Heart right ventricle (tissue), 16 donors: Measurements from ENCODE around the gene BRD4. TPM values are rescaled to one million over a fixed set of nuclear protein-coding genes. Genes with fewer than 3 reads are reported as not detected.

Experiments used
- ATAC-seq, 8 donors: fragments of 200-7000 bp; cut with Tn5 transposase; one replicate each; pipeline ENCODE4 v1.9.1; 2020; ENCODE audit warnings: mild to moderate bottlenecking in 8 of 8, moderate library complexity in 8 of 8, moderate number of reproducible peaks in 1 of 8
- DNase-seq, 2 donors: peaks; one replicate each; pipeline ENCODE4 v3.0.0-alpha.2; 2020
- H3K27ac ChIP-seq, 10 donors: fragments of 200-600 bp; sonication (generic) in 2 of 10; one replicate each; pipeline versions ENCODE4 v1.5.0 to v1.8.0; 2020 to 2022; ENCODE audit warnings: mild to moderate bottlenecking in 3 of 10
- H3K27me3 ChIP-seq, 7 donors: fragments of 200-600 bp; one replicate each; pipeline ENCODE4 v1.8.0; 2021 to 2022; ENCODE audit warnings: mild to moderate bottlenecking in 2 of 7
- H3K36me3 ChIP-seq, 9 donors: fragments of 200-600 bp; sonication (generic) in 1 of 9; one replicate each; pipeline versions ENCODE4 v1.5.0 to v1.8.0; 2020 to 2022; ENCODE audit warnings: mild to moderate bottlenecking in 2 of 9
- H3K4me1 ChIP-seq, 9 donors: fragments of 200-600 bp; sonication (generic) in 1 of 9; one replicate each; pipeline versions ENCODE4 v1.5.0 to v1.8.0; 2020 to 2022; ENCODE audit warnings: mild to moderate bottlenecking in 4 of 9
- H3K4me3 ChIP-seq, 10 donors: fragments of 200-600 bp; sonication (generic) in 2 of 10; one replicate each; pipeline versions ENCODE4 v1.5.0 to v1.8.0; 2020 to 2022; ENCODE audit warnings: mild to moderate bottlenecking in 7 of 10, moderate library complexity in 2 of 10
- H3K9me3 ChIP-seq, 11 donors: fragments of 200-600 bp in 10 of 11; sonication (generic) in 2 of 11; one replicate each; pipeline versions ENCODE4 v1.5.0 to v1.8.0; 2013 to 2022; ENCODE audit warnings: mild to moderate bottlenecking in 2 of 11, control low read depth in 1 of 11, moderate library complexity in 1 of 11
- WGBS, 2 donors: extraction: QIAGEN DNeasy Blood & Tissue Kit; methylation state at CpG; one replicate each; pipeline ENCODE4 v1.1.7; 2013; ENCODE audit warnings: inconsistent platforms in 1 of 2; 5-methylcytosine and 5-hydroxymethylcytosine counted together
- intact Hi-C, 10 donors: fragments of 100-400 bp; cut with DNase I; formaldehyde crosslinking; loops; one replicate each; pipeline versions ENCODE4 v1.11.1 to v1.14.2; 2022
- polyA plus RNA-seq, 2 donors: library from polyadenylated mRNA; stranded (reverse); fragments of 200-250 nt; gene quantifications; one replicate each; pipeline ENCODE4 v1.2.3, GENCODE V29; 2013
- total RNA-seq, 10 donors: library from RNA; stranded (reverse); fragmentation: NEBNext Ultra II Directional in 3 of 10; extraction: Animal tissue kit (Norgen Biotek cat#: 25700) in 3 of 10; gene quantifications; one replicate each; pipeline versions ENCODE4 v1.2.1 to v1.2.4, GENCODE V29; 2021 to 2023
- TF ChIP-seq, protein P1 (sequence below), 9 donors: fragments of 200-600 bp; sonication (generic) in 2 of 9; IDR thresholded peaks; one replicate each; pipeline versions ENCODE4 v1.5.0 to v1.8.0; 2021 to 2022; ENCODE audit warnings: antibody characterized with exemption in 9 of 9, mild to moderate bottlenecking in 5 of 9, moderate library complexity in 1 of 9
- donor health status: Arrhythmogenic right ventricular cardiomyopathy.
- donor health status: ischemic (EF 13 %, LVEDD 7.1; RV severe dilation, severe dysfunction).
- donor health status: healthy with polysubstance abuse.
- donor health status: DM: no; HTN: yes; CAD: no.
- donor health status: DM: no; HTN: no; CAD: no.
- donor health status: ischemic (EF 25% LVEDD 6.9; RV normal size, moderate dysfunction).
- donor health status: ischemic (EF 25% LVEDD 5.7; RV mildly dilated, moderate dysfunction).
- donor health status: healthy.
- donor health status: DM: yes; HTN: yes; CAD: no.
- donor health status: Ischemic cardiomyopathy.
- donor health status: ischemic (EF 35%, LVEDD 5.7; RV mildly dilated, moderate dysfunction).
- donor health status: nonischemic (EF 11% LVEDD 7.7; RV severe dilation, severe dysfunction).
- donor health status: DM: yes; HTN: yes; CAD: no.
- donor health status: PGD.
- donor health status: ischemic (EF 29% LVEDD 5.4; RV normal size, mild dysfunction).
- donor health status: nonischemic (EF 23%, LVEDD 6.1; RV moderate dilation, normal function).

Gene BRD4
- total and polyA plus RNA-seq, 12 donors: 31.2 to 85.1 (median 53.6) TPM

GRCh38 chr19:15216363-15216762, 116.0 kb downstream of the BRD4 start:
- Histone ChIP-seq H3K36me3 (no peaks in the 10 kb centered on the region), H3K9me3 (no peaks in the 10 kb centered on the region), H3K27me3 (peaks cover 0 to 4% (median 0%) of the 10 kb centered on the region in 7 donors), H3K4me3 (no peak overlapping the region), H3K27ac (peak overlapping the region in 2 of 10 donors; percentile 10 to 51), H3K4me1 (peaks cover 0 to 24% (median 8%) of the 10 kb centered on the region in 9 donors)
- WGBS, 2 donors: 90 to 93% methylated on average over 7 of the region's 7 CpGs
- ATAC-seq (no peak), DNase-seq (no peak)
- intact Hi-C loops: no loop called here
- TF ChIP-seq, protein P1, sequence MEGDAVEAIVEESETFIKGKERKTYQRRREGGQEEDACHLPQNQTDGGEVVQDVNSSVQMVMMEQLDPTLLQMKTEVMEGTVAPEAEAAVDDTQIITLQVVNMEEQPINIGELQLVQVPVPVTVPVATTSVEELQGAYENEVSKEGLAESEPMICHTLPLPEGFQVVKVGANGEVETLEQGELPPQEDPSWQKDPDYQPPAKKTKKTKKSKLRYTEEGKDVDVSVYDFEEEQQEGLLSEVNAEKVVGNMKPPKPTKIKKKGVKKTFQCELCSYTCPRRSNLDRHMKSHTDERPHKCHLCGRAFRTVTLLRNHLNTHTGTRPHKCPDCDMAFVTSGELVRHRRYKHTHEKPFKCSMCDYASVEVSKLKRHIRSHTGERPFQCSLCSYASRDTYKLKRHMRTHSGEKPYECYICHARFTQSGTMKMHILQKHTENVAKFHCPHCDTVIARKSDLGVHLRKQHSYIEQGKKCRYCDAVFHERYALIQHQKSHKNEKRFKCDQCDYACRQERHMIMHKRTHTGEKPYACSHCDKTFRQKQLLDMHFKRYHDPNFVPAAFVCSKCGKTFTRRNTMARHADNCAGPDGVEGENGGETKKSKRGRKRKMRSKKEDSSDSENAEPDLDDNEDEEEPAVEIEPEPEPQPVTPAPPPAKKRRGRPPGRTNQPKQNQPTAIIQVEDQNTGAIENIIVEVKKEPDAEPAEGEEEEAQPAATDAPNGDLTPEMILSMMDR (IDR thresholded peaks at IDR 0.05): no peak

DNA sequence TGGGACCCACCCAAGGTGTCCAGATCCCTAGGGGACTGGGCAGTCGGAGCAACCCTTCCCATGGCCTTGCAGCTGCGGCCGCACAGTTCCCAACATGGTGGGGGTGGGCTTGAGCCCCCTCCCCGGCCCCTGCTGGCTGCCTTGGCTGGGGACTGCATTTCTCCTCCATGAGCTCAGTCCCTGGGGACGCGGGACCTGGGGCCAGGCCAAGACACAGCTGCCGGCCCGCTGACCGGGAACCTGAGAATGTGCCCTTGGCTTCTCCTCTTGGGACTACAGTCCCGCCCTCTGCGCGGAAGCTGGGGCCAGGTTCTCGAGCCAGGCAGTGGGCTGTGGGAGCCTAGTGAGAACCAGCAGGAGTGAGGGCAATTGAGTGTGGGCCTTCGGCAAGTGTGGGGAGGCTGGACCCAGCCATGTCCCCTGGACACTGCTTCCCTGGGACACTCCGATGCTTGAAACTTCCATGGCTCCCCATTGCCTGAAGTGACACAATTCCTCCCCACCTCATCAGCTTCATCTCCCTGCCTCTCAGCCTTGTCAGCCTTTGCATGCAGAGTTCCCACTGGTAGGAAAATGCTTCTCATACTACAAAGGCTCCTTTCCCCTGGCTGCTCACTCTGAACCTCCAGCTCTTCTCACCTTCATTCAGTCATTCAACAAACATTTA, 118.5 kb downstream of the BRD4 start:
- no peak overlapping the region for H3K4me3 ChIP-seq
- H3K27ac ChIP-seq: peak overlapping the region in 9 of 10 donors; percentile 11 to 79 (median 58)
- TF ChIP-seq, protein P1 (IDR thresholded peaks at IDR 0.05): no peak
- H3K27me3 ChIP-seq: no peaks in the 10 kb centered on the region
- intact Hi-C loops: loop anchor here in 1 of 10 donors (5.0 kb wide), 1 partner anchor 33 kb away; no protein-coding TSS in a partner anchor
- H3K36me3 ChIP-seq: no peaks in the 10 kb centered on the region
- 32 to 33% methylated on average over 15 of the region's 15 CpGs for WGBS, 2 donors
- ATAC-seq: peak; percentile 74 to 90 (median 86)
- peaks cover 0 to 47% (median 8%) of the 10 kb centered on the region in 9 donors for H3K4me1 ChIP-seq
- no peaks in the 10 kb centered on the region for H3K9me3 ChIP-seq
- peak; percentile 88 to 90 for DNase-seq

DNA sequence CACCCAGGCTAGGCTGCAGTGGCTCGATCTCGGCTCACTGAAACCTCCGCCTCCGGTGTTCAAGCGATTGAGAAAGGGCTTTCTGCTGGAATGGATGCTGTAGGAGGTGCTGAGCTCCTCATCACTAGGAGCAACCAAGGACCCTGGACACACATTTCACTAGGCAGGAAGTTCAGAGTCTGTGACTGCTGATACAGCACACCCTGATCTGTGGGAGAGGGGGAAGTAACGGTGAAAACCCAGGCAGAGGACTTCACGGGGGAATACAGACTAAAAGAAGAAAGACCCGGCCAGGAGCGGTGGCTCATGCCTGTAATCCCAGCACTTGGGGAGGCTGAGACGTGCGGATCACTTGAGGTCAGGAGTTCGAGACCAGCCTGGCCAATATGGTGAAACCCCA, 119.6 kb downstream of the BRD4 start:
- DNase-seq (no peak), ATAC-seq (no peak)
- intact Hi-C loops: loop anchor here in 1 of 10 donors (5.0 kb wide), 1 partner anchor 35 kb away; no protein-coding TSS in a partner anchor
- TF ChIP-seq, protein P1 (IDR thresholded peaks at IDR 0.05): no peak
- H3K4me3 ChIP-seq: no peak overlapping the region
- H3K27me3 ChIP-seq: no peaks in the 10 kb centered on the region
- whole genome bisulfite sequencing, 2 donors: 92% methylated on average over 12 of the region's 12 CpGs
- peaks cover 0 to 47% (median 8%) of the 10 kb centered on the region in 9 donors for H3K4me1 ChIP-seq
- H3K27ac ChIP-seq: peak overlapping the region in 7 of 10 donors; percentile 39 to 79 (median 60)
- no peaks in the 10 kb centered on the region for H3K9me3 ChIP-seq
- H3K36me3 ChIP-seq: no peaks in the 10 kb centered on the region

DNA sequence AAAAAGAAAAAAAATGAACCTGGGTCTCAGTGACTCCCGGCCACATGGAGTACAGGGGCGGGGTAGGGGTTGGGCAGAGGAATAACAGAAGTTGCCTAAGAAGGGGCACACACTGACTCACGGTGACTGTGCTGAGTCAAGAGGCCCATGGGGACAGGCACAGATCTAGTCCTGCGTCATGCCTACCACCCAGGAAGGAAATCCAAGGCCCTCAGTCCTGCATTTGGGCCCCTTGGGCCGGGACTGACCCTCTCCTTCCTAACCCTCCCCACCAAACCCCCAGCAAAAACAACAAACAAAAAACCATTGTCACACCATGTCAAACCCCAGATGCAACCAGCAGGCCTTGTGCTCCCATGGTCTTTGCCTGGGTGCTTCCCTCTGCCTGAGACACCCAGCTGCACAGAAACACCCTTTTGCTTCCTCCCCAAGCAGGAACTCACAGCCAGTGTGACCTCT, 122.0 kb downstream of the BRD4 start:
- DNase-seq (peak; percentile 30 to 34), ATAC-seq (peak; percentile 9 to 91 (median 70))
- 81 to 82% methylated on average over 5 of the region's 5 CpGs for WGBS, 2 donors
- no peak overlapping the region for H3K4me3 ChIP-seq
- no peaks in the 10 kb centered on the region for H3K9me3 ChIP-seq
- H3K36me3 ChIP-seq: no peaks in the 10 kb centered on the region
- TF ChIP-seq, protein P1 (IDR thresholded peaks at IDR 0.05): no peak
- peak overlapping the region in 7 of 10 donors; percentile 40 to 81 (median 65) for H3K27ac ChIP-seq
- H3K4me1 ChIP-seq: peaks cover 0 to 47% (median 8%) of the 10 kb centered on the region in 9 donors
- intact Hi-C loops: loop anchor here in 1 of 10 donors (5.0 kb wide), 1 partner anchor 37 kb away; no protein-coding TSS in a partner anchor
- peaks cover 0 to 4% (median 0%) of the 10 kb centered on the region in 7 donors for H3K27me3 ChIP-seq
